Cardiac muscle cell (in vitro differentiated cells and primary cell): ENCODE results near the gene ZNF543. TPM values are rescaled to one million over a fixed set of nuclear protein-coding genes. Genes with fewer than 3 reads are reported as not detected.
A peak's percentile ranks its signal among the peaks of the same experiment; 100 is the strongest.
"Not testable (repeated sequence)": the region's sequence is repeated elsewhere in the genome, so short reads cannot be mapped to it uniquely, and the experiment has no call there.

Experiments used
- DNase-seq, 2 donors: peaks; one replicate each; pipeline versions ENCODE4 v3.0.0 to v3.0.0-alpha.2; 2010 to 2017; ENCODE audit warnings: low read depth in 1 of 2, low spot score in 1 of 2
- H3K27ac ChIP-seq: fragments of 200-600 bp; sonication (generic); 2 replicates; pipeline ENCODE4 v1.5.1; 2016
- H3K27me3 ChIP-seq: fragments of 200-600 bp; sonication (generic); 2 replicates; pipeline ENCODE4 v1.6.0; 2016; ENCODE audit warnings: control low read depth
- H3K36me3 ChIP-seq: fragments of 200-600 bp; sonication (generic); 2 replicates; pipeline ENCODE4 v1.5.1; 2016; ENCODE audit warnings: control low read depth
- H3K4me1 ChIP-seq: fragments of 200-600 bp; sonication (generic); 2 replicates; pipeline ENCODE4 v1.8.1; 2017; ENCODE audit warnings: low read depth, mild to moderate bottlenecking, mixed run types
- H3K4me3 ChIP-seq: fragments of 200-600 bp; sonication (generic); 2 replicates; pipeline ENCODE4 v1.5.1; 2016; ENCODE audit warnings: mild to moderate bottlenecking
- H3K9me3 ChIP-seq: fragments of 200-600 bp; sonication (generic); 2 replicates; pipeline ENCODE4 v1.5.1; 2017; ENCODE audit warnings: low read depth, mild to moderate bottlenecking, control low read depth
- polyA plus RNA-seq: library from polyadenylated mRNA; unstranded; fragments of >200 nt; fragmentation: Nextera tagmentation; extraction: Ambion mirVana; gene quantifications from 2 replicates; pipeline ENCODE4 v1.2.1, GENCODE V29; 2016
- total RNA-seq: library from RNA; depleted of rRNA; stranded (reverse); fragments of >200 nt; gene quantifications from 2 replicates; pipeline ENCODE4 v1.2.3, GENCODE V29; 2016
- TF ChIP-seq, protein P1 (sequence below): IDR thresholded peaks from 2 replicates; pipeline ENCODE4 v1.5.1; 2012; ENCODE audit warnings: low read depth, mild to moderate bottlenecking, low read length

Gene ZNF543
- total RNA-seq (9.9 and 12.3 TPM in 2 replicates), polyA plus RNA-seq (3.4 and 7.3 TPM in 2 replicates)

DNA sequence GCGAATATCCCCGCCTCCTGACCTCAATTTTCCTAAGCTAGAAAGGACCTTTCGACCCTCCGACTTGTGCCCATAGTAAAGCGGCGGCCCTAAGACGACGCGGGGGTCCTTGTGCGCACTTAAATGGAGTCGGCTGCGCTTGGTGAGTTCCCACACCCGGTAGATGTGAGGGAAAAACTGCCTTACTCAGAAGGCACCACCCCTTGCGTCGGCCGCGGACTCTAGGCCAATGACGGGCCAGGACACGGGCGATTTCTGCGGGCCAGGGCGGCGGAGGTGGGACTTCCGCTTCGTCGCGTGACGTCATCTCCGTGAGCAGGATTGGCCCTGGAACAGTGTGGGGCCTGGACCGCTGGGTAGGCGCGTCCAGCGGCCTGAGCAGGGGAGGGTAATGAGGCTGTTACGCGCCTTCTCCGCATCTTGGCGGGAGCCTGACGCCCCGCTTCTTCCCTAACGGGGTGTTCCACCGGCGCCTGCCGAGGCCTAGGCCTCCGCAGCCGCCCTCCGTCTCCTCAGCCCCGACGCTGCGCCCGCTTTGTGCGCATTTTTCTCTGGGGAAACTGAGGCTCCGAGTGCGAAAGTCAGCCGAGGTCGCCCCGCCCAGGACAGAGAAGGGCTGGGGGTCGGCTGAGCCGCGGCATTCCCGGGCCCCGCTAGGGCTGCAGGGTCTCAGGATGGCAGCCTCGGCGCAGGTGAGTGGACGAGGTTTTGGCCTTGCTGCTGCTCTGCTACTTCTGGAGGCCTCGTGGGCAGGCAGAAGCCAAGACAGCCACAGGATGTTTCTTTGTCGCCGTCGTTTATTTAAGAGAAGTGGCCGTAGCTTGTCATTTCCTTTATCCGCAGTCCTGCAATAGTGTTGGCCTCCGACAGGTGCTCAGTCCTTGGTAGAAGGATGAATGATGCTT lies at the start of gene ZNF543:
Gene ZNF543, plus strand, starts transcription at position 293 of the 905 bp plus-strand sequence. Its CDS starts 382 bp downstream, at position 675.
- TF ChIP-seq, protein P1, sequence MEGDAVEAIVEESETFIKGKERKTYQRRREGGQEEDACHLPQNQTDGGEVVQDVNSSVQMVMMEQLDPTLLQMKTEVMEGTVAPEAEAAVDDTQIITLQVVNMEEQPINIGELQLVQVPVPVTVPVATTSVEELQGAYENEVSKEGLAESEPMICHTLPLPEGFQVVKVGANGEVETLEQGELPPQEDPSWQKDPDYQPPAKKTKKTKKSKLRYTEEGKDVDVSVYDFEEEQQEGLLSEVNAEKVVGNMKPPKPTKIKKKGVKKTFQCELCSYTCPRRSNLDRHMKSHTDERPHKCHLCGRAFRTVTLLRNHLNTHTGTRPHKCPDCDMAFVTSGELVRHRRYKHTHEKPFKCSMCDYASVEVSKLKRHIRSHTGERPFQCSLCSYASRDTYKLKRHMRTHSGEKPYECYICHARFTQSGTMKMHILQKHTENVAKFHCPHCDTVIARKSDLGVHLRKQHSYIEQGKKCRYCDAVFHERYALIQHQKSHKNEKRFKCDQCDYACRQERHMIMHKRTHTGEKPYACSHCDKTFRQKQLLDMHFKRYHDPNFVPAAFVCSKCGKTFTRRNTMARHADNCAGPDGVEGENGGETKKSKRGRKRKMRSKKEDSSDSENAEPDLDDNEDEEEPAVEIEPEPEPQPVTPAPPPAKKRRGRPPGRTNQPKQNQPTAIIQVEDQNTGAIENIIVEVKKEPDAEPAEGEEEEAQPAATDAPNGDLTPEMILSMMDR = no peak
- H3K27me3 ChIP-seq = peaks cover 28% of the 10 kb centered on the region
- H3K36me3 ChIP-seq = peaks cover 17% of the 10 kb centered on the region
- H3K4me1 ChIP-seq = peaks cover 12% of the 10 kb centered on the region
- H3K4me3 ChIP-seq = peak within 1 kb of the TSS; percentile 91
- H3K9me3 ChIP-seq = no peaks in the 10 kb centered on the region
- H3K27ac ChIP-seq = peak within 1 kb of the TSS; percentile 93
- peak; percentile 98 for DNase-seq

DNA sequence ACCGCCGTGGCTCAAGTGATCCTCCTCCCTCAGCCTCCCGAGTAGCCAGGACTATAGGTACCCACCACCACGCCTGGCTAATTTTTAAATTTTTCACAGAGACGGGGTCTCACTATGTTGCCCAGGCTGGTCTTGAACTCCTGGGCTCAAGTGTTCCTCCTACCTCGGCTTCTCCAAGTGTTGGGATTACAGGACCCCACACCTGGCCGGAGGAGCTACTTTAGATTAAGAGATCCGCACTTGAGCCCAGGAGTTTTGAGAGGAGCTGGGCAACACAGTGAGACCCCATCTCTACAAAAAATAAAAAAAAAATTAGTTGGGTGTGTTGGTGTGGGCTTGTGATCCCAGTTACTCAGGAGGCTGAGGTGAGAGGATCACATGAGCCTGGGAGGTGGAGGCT lies 49.0 kb upstream of the ZNF543 start:
- no peaks in the 10 kb centered on the region for H3K9me3 ChIP-seq
- H3K4me1 ChIP-seq = no peaks in the 10 kb centered on the region
- H3K36me3 ChIP-seq = no peaks in the 10 kb centered on the region
- no peaks in the 10 kb centered on the region for H3K27me3 ChIP-seq
- no peak overlapping the region for H3K4me3 ChIP-seq
- TF ChIP-seq, protein P1 = no peak
- no peak for DNase-seq
- no peak overlapping the region for H3K27ac ChIP-seq

DNA sequence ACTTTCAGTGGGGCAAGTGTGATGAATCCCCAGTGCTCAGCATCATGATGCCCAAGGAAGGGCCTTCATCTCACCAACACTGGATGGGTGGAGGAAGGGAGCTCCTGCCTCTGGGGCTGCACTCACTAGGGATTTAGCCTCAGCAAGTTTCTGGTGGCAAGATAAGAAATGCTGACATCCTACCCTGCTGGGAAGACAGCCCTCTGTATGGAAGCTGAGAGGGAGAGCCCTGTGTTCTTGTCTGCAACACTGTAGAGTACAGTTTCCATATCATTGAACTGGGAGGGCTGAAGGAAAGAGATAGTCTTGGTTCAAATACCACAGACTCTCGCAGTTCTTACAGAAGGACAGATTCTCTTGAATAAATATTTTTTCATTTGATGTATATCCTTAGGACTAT lies 47.3 kb upstream of the ZNF543 start:
- TF ChIP-seq, protein P1 = no peak
- H3K36me3 ChIP-seq = no peaks in the 10 kb centered on the region
- H3K4me1 ChIP-seq = no peaks in the 10 kb centered on the region
- H3K9me3 ChIP-seq = no peaks in the 10 kb centered on the region
- H3K4me3 ChIP-seq = no peak overlapping the region
- no peaks in the 10 kb centered on the region for H3K27me3 ChIP-seq
- H3K27ac ChIP-seq = no peak overlapping the region
- no peak for DNase-seq

DNA sequence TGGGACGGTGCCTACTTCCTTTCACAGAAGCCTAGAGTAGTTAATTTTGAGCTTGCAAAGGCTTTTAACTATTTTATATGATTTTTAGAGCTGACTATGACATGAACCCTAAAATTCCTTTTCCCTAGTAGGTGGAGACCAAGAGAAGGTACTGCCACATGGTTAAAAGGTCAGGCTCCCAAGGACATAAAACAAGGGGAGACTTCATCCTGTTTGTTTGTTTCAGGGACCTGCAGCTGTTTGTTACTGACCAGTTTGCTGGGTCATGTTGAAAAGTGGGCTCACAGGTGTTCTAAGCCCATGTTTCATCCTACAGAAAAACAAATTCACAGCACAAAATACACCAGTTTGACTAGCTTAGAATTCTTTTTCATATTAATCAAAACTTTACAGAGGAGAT lies 43.8 kb upstream of the ZNF543 start:
- no peak overlapping the region for H3K27ac ChIP-seq
- no peak for DNase-seq
- no peaks in the 10 kb centered on the region for H3K9me3 ChIP-seq
- H3K4me1 ChIP-seq = peaks cover 8% of the 10 kb centered on the region
- TF ChIP-seq, protein P1 = no peak
- H3K4me3 ChIP-seq = no peak overlapping the region
- H3K36me3 ChIP-seq = no peaks in the 10 kb centered on the region
- H3K27me3 ChIP-seq = no peaks in the 10 kb centered on the region

DNA sequence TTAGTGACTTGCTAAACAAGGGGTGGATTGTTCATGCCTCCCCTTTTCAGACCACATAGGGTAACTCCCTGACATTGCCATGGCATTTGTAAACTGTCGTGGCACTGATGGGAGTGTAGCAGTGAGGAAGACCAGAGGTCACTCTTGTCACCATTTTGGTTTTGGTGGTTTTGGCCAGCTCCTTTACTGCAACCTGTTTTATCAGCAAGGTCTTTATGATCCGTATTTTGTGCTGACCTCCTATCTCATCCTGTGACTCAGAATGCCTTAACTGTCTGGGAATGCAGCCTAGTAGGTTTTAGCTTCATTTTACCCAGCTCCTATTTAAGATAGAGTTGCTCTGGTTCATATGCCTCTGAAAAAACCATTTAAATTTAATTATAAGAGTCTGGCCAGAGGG lies 41.8 kb upstream of the ZNF543 start:
- peaks cover 16% of the 10 kb centered on the region for H3K4me1 ChIP-seq
- H3K27me3 ChIP-seq, H3K4me3 ChIP-seq, H3K36me3 ChIP-seq, H3K9me3 ChIP-seq, H3K27ac ChIP-seq: not testable (repeated sequence)
- peak in 1 of 2 donors; percentile 63 for DNase-seq

DNA sequence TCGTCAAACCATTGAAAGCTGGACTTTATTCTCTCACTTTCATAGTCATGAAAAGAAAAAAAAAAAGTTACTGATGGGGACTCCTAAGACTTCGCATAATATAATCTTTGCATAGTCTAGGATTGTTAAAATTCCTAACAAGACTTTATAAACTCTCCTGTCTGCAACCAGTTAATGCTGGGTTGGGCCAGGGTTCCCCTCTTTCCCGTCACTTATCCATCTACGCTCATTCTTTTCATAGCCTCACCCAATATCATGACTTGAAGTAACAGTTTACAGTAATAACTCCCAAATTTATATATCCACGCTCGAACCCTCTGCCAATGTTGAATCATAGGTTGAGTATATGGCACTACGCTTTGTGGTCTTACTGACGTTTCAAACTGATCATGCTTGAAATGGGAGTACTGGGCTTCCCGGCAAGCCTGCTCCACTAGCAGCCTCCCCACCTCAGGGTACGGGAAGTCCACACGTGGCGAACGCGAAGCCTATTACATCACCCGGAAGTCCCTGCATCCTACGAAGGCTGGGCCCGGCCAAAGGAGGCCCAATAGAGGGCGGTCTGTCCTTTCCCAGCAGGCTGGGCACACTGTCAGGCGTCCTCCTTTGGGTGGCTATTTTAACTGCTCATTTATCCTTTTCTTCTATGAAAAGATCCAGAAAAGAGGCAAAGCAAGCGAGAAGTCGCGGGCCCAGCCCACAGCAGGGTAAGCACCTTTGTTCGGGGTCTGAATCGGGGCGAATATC lies 40.7 kb upstream of the ZNF543 start:
- peak; percentile 95 to 98 for DNase-seq
- peaks cover 16% of the 10 kb centered on the region for H3K4me1 ChIP-seq
- peak overlapping the region; percentile 98 for H3K4me3 ChIP-seq
- no peaks in the 10 kb centered on the region for H3K27me3 ChIP-seq
- H3K9me3 ChIP-seq = no peaks in the 10 kb centered on the region
- H3K36me3 ChIP-seq = no peaks in the 10 kb centered on the region
- TF ChIP-seq, protein P1 = peak; percentile 40
- H3K27ac ChIP-seq = peak overlapping the region; percentile 99
